MCF 10A (cell line): ENCODE results near the gene PSMC3IP. TPM values are rescaled to one million over a fixed set of nuclear protein-coding genes. Genes with fewer than 3 reads are reported as not detected.
"Not testable (repeated sequence)": the region's sequence is repeated elsewhere in the genome, so short reads cannot be mapped to it uniquely, and the experiment has no call there.

Source experiments
- BruUV-seq: library from RNA; stranded (reverse); fragments of 400-500 nt; replicated peaks from 2 replicates; lab custom pipeline; 2021; lab: Mats Ljungman, UMichigan
- CTCF ChIA-PET: fragments of 300-600 bp; sonication (Branson Sonifier 250); formaldehyde crosslinking; extraction: SDS; loops from one replicate; lab custom pipeline; 2021; ENCODE audit warnings: antibody characterized with exemption, inconsistent platforms; lab: Yijun Ruan, JAX
- POLR2A ChIA-PET: fragments of 300-600, 350-650 bp; sonication (Branson Sonifier 250); formaldehyde crosslinking; extraction: SDS; loops from one replicate; lab custom pipeline; 2020; ENCODE audit warnings: antibody characterized with exemption, inconsistent platforms; lab: Yijun Ruan, JAX
- DNase-seq: peaks from one replicate; pipeline ENCODE4 v3.0.0-alpha.2; 2018; ENCODE audit not compliant: unreplicated experiment
- H3K27ac Mint-ChIP-seq: one replicate; pipeline ENCODE4 v1.8.0; 2022; ENCODE audit warnings: mild to moderate bottlenecking, low read depth, mixed read lengths; ENCODE audit not compliant: unreplicated experiment
- H3K27me3 Mint-ChIP-seq: one replicate; pipeline ENCODE4 v1.8.0; 2022; ENCODE audit warnings: mixed read lengths; ENCODE audit not compliant: insufficient read depth, unreplicated experiment
- H3K36me3 Mint-ChIP-seq: one replicate; pipeline ENCODE4 v1.8.0; 2022; ENCODE audit warnings: mild to moderate bottlenecking, moderate library complexity, mixed read lengths; ENCODE audit not compliant: insufficient read depth, unreplicated experiment
- H3K4me1 Mint-ChIP-seq: one replicate; pipeline ENCODE4 v1.8.0; 2022; ENCODE audit warnings: mixed read lengths; ENCODE audit not compliant: insufficient read depth, unreplicated experiment
- H3K4me3 Mint-ChIP-seq: one replicate; pipeline ENCODE4 v1.8.0; 2022; ENCODE audit warnings: mild to moderate bottlenecking, moderate library complexity, mixed read lengths; ENCODE audit not compliant: unreplicated experiment
- H3K9me3 Mint-ChIP-seq: one replicate; pipeline ENCODE4 v1.8.0; 2022; ENCODE audit warnings: mixed read lengths; ENCODE audit not compliant: unreplicated experiment
- intact Hi-C: fragments of 100-400 bp; cut with micrococcal nuclease; formaldehyde crosslinking; loops from 2 replicates; pipeline ENCODE4 v1.14.1; 2022
- total RNA-seq: library from RNA; stranded (reverse); gene quantifications from 2 replicates; pipeline ENCODE4 v1.2.3, GENCODE V29; 2022
- TF ChIP-seq, protein P1 (sequence below): fragments of 200-600 bp; IDR thresholded peaks from one replicate; pipeline ENCODE4 v1.8.0; 2022; ENCODE audit warnings: antibody characterized with exemption, mild to moderate bottlenecking; ENCODE audit not compliant: unreplicated experiment

Gene PSMC3IP
- total RNA-seq, 1 experiment from 2014 or later = 12.0 TPM

DNA sequence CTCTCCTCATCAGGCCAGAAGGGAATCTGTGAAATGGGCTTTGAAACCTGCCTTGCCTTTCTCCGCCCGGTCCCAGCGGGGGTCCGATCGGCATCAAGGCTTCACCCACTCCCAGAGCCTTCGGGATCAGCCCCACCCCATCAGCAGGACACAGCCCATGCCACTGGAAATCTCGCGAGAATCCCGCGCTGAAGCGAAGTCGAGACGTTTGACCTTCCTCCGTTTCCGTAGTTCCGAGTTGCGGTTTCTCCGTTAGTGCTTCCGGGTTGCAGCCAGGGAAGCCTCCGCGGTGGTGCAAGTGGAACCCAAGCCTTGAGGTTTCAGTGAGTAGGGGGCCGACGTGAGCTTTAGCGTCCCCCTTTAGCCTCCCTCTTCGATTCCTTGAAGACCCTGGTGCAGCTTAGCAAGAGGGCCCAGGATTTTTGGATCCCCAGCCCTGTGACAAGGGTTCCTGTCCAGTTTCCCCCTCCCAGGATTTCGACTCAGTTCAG, 15.6 kb downstream of the PSMC3IP start, which contains the start of gene COASY:
TSS of gene COASY (plus strand) at position 252 of the 491 bp plus-strand sequence. CDS start 475 bp downstream, outside the sequence.
- POLR2A ChIA-PET = interaction anchor here (1.4 to 2.5 kb wide), 4 partner anchors 15 to 114 kb away, joined by 3 to 22 read pairs (median 14); partner anchors contain the start of genes NAGLU, PLEKHH3 and PSMC3IP
- H3K4me1 Mint-ChIP-seq = peaks cover 19% of the 10 kb centered on the region
- H3K4me3 Mint-ChIP-seq = peak within 1 kb of the TSS; percentile 94
- peaks cover 23% of the 10 kb centered on the region for H3K36me3 Mint-ChIP-seq
- no peaks in the 10 kb centered on the region for H3K27me3 Mint-ChIP-seq
- TF ChIP-seq, protein P1, sequence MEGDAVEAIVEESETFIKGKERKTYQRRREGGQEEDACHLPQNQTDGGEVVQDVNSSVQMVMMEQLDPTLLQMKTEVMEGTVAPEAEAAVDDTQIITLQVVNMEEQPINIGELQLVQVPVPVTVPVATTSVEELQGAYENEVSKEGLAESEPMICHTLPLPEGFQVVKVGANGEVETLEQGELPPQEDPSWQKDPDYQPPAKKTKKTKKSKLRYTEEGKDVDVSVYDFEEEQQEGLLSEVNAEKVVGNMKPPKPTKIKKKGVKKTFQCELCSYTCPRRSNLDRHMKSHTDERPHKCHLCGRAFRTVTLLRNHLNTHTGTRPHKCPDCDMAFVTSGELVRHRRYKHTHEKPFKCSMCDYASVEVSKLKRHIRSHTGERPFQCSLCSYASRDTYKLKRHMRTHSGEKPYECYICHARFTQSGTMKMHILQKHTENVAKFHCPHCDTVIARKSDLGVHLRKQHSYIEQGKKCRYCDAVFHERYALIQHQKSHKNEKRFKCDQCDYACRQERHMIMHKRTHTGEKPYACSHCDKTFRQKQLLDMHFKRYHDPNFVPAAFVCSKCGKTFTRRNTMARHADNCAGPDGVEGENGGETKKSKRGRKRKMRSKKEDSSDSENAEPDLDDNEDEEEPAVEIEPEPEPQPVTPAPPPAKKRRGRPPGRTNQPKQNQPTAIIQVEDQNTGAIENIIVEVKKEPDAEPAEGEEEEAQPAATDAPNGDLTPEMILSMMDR = no peak
- BruUV-seq = no TSS peak
- intact Hi-C loops = no loop called here
- H3K9me3 Mint-ChIP-seq = no peaks in the 10 kb centered on the region
- peak within 1 kb of the TSS; percentile 96 for H3K27ac Mint-ChIP-seq
- DNase-seq = peak; percentile 97
- CTCF ChIA-PET = no interaction called here

DNA sequence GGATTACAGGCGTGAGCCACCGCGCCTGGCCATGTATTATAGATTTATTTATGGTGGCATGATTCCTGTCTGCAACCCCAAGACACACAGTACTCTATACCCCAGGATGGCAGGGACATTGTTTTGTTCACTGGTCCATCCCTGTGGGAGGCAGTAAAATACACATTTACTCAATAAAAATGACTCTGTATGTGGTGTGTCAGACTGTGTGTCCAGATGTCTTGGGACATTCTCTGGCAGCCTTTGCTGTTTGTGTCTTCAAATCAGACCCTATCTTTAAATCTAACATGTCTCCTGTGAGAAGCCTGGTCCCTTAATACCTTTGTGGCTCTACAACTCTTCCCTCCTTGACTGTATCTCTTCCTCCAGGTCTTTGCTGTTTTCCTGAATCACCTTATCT, 17.3 kb downstream of the PSMC3IP start:
- TF ChIP-seq, protein P1 = no peak
- no peak for DNase-seq
- POLR2A ChIA-PET = interaction anchor here (0.6 to 1.3 kb wide), 4 partner anchors 29 to 131 kb away, joined by 3 to 4 read pairs (median 4); no protein-coding TSS in a partner anchor
- Mint-ChIP-seq H3K4me3 (no peak overlapping the region), H3K27ac (peak overlapping the region; percentile 79), H3K36me3 (peaks cover 24% of the 10 kb centered on the region), H3K9me3 (no peaks in the 10 kb centered on the region), H3K4me1 (peaks cover 19% of the 10 kb centered on the region), H3K27me3 (no peaks in the 10 kb centered on the region)
- intact Hi-C loops = no loop called here
- no TSS peak for BruUV-seq
- CTCF ChIA-PET = interaction anchor here (0.6 kb wide), 1 partner anchor 393 kb away, joined by 3 read pairs; no protein-coding TSS in a partner anchor

DNA sequence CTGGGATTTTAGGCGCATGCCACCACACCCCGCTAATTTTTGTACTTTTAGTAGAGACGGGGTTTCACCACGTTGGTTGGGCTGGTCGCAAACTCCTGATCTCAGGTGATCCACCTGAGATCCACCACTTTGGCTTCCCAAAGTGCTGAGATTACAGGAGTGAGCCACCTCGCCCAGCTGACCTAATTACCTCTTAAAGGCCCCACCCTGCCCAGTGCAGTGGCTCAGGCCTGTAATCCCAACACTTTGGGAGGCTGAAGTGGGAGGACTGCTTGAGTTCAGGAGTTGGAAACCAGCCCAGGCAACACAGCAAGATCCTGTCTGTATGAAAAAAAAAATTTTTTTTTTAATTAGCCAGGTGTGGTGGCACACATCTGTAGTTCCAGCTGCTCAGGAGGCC, 18.5 kb downstream of the PSMC3IP start:
- no TSS peak for BruUV-seq
- ChIA-PET CTCF (no interaction called here), POLR2A (interaction anchor here (0.7 to 1.3 kb wide), 3 partner anchors 19 to 29 kb away, joined by 3 to 4 read pairs (median 3); partner anchors contain the start of gene PSMC3IP)
- Mint-ChIP-seq H3K27ac (no peak overlapping the region), H3K36me3 (peaks cover 18% of the 10 kb centered on the region), H3K27me3 (no peaks in the 10 kb centered on the region), H3K9me3 (no peaks in the 10 kb centered on the region), H3K4me3 (no peak overlapping the region), H3K4me1 (peaks cover 19% of the 10 kb centered on the region)
- no peak for DNase-seq
- intact Hi-C loops = no loop called here
- TF ChIP-seq, protein P1 = no peak

DNA sequence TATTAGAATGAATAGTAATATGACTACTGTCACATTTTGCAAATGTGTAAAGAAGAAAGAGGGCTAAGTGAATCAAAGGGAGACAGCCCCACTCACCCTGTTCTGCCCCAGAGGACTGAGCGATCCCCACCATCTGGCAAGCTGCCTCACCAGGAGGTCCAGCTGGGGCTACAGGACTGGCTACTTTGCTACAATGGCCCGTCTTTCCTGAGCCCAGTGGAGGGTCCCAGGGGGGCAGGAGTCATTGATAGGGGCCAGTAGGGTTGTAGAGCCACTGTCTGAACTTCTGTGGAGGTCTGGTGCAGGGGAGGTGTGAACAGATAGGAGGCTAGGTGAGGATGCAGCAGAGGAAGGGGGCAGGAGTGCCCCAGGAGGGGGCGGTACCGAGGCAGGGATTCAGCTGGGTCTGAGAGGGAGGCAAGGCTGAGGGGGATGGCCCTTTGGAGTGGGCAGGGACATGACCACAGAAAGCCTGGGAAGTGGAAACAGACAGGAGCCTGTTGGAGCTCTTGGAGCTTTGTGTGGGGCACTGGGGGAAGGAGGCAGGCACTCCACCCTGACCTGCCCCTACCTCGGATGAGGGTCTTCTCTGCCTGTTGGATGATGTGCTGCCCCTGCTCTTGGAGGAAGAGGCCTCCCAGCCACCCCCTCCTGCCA, 21.4 kb downstream of the PSMC3IP start:
- peaks cover 12% of the 10 kb centered on the region for H3K4me1 Mint-ChIP-seq
- H3K27ac Mint-ChIP-seq, H3K4me3 Mint-ChIP-seq, H3K9me3 Mint-ChIP-seq, DNase-seq, BruUV-seq, CTCF ChIA-PET, intact Hi-C loops, H3K27me3 Mint-ChIP-seq, H3K36me3 Mint-ChIP-seq: not testable (repeated sequence)
- POLR2A ChIA-PET = interaction anchor here (3.1 kb wide), 1 partner anchor 25 kb away, joined by 28 read pairs; no protein-coding TSS in a partner anchor
